ACHN (cell line): ENCODE data around the gene TNFSF8.

Experiments
- DNase-seq: peaks from one replicate; pipeline ENCODE4 v3.0.0-alpha.2; 2015
- in situ Hi-C: cut with HindIII; loops from 2 replicates; pipeline ENCODE4 v1.10.0; 2017; ENCODE audit warnings: low sequenced_read_pairs, low pct_ligation_motif_present, low pct_unique_long_range_greater_than_20kb

TNFSF8 gene

GRCh38 chr9:114910541-114910940 lies 19.9 kb downstream of the TNFSF8 start:
- in situ Hi-C loops, result no loop called here
- DNase-seq, result no peak

GRCh38 chr9:114909661-114910060 lies 20.7 kb downstream of the TNFSF8 start:
- DNase-seq, result no peak
- in situ Hi-C loops, result no loop called here

GRCh38 chr9:114908805-114909448 lies 21.5 kb downstream of the TNFSF8 start:
- no peak for DNase-seq
- in situ Hi-C loops, result no loop called here

- in situ Hi-C loops, result no loop called here
- DNase-seq, result no peak
These were observed 22.2 kb downstream of the TNFSF8 start for GRCh38 chr9:114908104-114908622.

GRCh38 chr9:114906922-114907571 lies 23.3 kb downstream of the TNFSF8 start:
- in situ Hi-C loops, result no loop called here

GRCh38 chr9:114905170-114905940 lies 25.0 kb downstream of the TNFSF8 start:
- DNase-seq, result no peak
- in situ Hi-C loops, result no loop called here

More at GRCh38 chr9:114906922-114907571, 23.3 kb downstream of the TNFSF8 start:
- peak; percentile 43 for DNase-seq

GRCh38 chr9:114902786-114903524 lies 27.4 kb downstream of the TNFSF8 start:
- DNase-seq, result no peak
- in situ Hi-C loops, result no loop called here

- no peak for DNase-seq
- in situ Hi-C loops, result no loop called here
These were observed 29.2 kb downstream of the TNFSF8 start for GRCh38 chr9:114900942-114901802.

GRCh38 chr9:114899995-114900394 lies 30.4 kb downstream of the TNFSF8 start:
- no peak for DNase-seq
- in situ Hi-C loops, result no loop called here

- no peak for DNase-seq
These were observed 30.9 kb downstream of the TNFSF8 start for GRCh38 chr9:114899461-114899860.

GRCh38 chr9:114898741-114899140 lies 31.6 kb downstream of the TNFSF8 start:
- in situ Hi-C loops, result no loop called here
- DNase-seq, result no peak

More at GRCh38 chr9:114899461-114899860, 30.9 kb downstream of the TNFSF8 start:
- in situ Hi-C loops, result no loop called here

- no peak for DNase-seq
- in situ Hi-C loops, result no loop called here
These were observed 33.2 kb downstream of the TNFSF8 start for GRCh38 chr9:114897196-114897595.

GRCh38 chr9:114896344-114896743 lies 34.0 kb downstream of the TNFSF8 start:
- in situ Hi-C loops, result no loop called here
- DNase-seq, result no peak

- no peak for DNase-seq
- in situ Hi-C loops, result no loop called here
These were observed 34.8 kb downstream of the TNFSF8 start for GRCh38 chr9:114895521-114895991.

- in situ Hi-C loops, result no loop called here
- DNase-seq, result peak; percentile 81
These were observed 35.6 kb downstream of the TNFSF8 start for GRCh38 chr9:114894609-114895433.

- in situ Hi-C loops, result no loop called here
- no peak for DNase-seq
These were observed 36.2 kb downstream of the TNFSF8 start for GRCh38 chr9:114894206-114894605.
